Cerebellar cortex (tissue), 1 donor: ENCODE measurements around the gene PPP2CA.
A peak's percentile ranks its signal among the peaks of the same experiment; 100 is the strongest.
"Not testable (repeated sequence)": the region's sequence is repeated elsewhere in the genome, so short reads cannot be mapped to it uniquely, and the experiment has no call there.

Experiments used
- DNase-seq: peaks from one replicate; pipeline ENCODE4 v3.0.0-alpha.2; 2015; ENCODE audit warnings: low spot score

PPP2CA gene

GRCh38 chr5:134189031-134189430 lies 36.8 kb downstream of the PPP2CA start:
- DNase-seq, result no peak

GRCh38 chr5:134188092-134188491 lies 37.8 kb downstream of the PPP2CA start:
- no peak for DNase-seq

- DNase-seq, result peak; percentile 76
These were observed 41.4 kb downstream of the PPP2CA start for GRCh38 chr5:134184155-134185135.

GRCh38 chr5:134183481-134183880 lies 42.4 kb downstream of the PPP2CA start:
- DNase-seq, result no peak

- DNase-seq, result no peak
These were observed 47.8 kb downstream of the PPP2CA start for GRCh38 chr5:134178096-134178419.

- no peak for DNase-seq
These were observed 48.3 kb downstream of the PPP2CA start for GRCh38 chr5:134177369-134178095.

GRCh38 chr5:134176511-134177368 lies 49.1 kb downstream of the PPP2CA start, which contains the start of gene SKP1:
Gene SKP1, minus strand, starts transcription at chr5:134176950. Its CDS starts 2,928 bp downstream, at chr5:134174022.
- peak; percentile 84 for DNase-seq

GRCh38 chr5:134175921-134176510 lies 49.9 kb downstream of the PPP2CA start:
- no peak for DNase-seq

- DNase-seq, result no peak
These were observed 50.7 kb downstream of the PPP2CA start for GRCh38 chr5:134174841-134175839.

GRCh38 chr5:134171972-134172371 lies 53.9 kb downstream of the PPP2CA start:
- no peak for DNase-seq

GRCh38 chr5:134162592-134162991 lies 63.3 kb downstream of the PPP2CA start:
- no peak for DNase-seq

- no peak for DNase-seq
These were observed 64.1 kb downstream of the PPP2CA start for GRCh38 chr5:134161513-134162395.

- DNase-seq, result no peak
These were observed 72.2 kb downstream of the PPP2CA start for GRCh38 chr5:134153657-134154056.

GRCh38 chr5:134153241-134153640 lies 72.6 kb downstream of the PPP2CA start:
- DNase-seq, result no peak

GRCh38 chr5:134152173-134152832 lies 73.6 kb downstream of the PPP2CA start:
- not testable (repeated sequence) for DNase-seq

GRCh38 chr5:134151723-134152122 lies 74.2 kb downstream of the PPP2CA start:
- no peak for DNase-seq

GRCh38 chr5:134149571-134150303 lies 76.1 kb downstream of the PPP2CA start:
- DNase-seq, result no peak

GRCh38 chr5:134148986-134149539 lies 76.8 kb downstream of the PPP2CA start:
- no peak for DNase-seq
